ENCODE data around the gene PDGFD.

The PDGFD gene

GRCh38 chr11:103906291-103906867, 257.6 kb downstream of the PDGFD start:
- no peak for DNase-seq

- peak; percentile 12 for DNase-seq
Observed at GRCh38 chr11:103904324-103904667, 259.7 kb downstream of the PDGFD start.

GRCh38 chr11:103903621-103904323, 260.2 kb downstream of the PDGFD start:
- DNase-seq: no peak

GRCh38 chr11:103902994-103903393, 261.0 kb downstream of the PDGFD start:
- peak; percentile 30 for DNase-seq

GRCh38 chr11:103901656-103902055, 262.3 kb downstream of the PDGFD start:
- no peak for DNase-seq

- DNase-seq: no peak
Observed at GRCh38 chr11:103898577-103899336, 265.2 kb downstream of the PDGFD start.

- DNase-seq: no peak
Observed at GRCh38 chr11:103898065-103898464, 265.9 kb downstream of the PDGFD start.

GRCh38 chr11:103897160-103897936, 266.6 kb downstream of the PDGFD start:
- DNase-seq: peak; percentile 37

GRCh38 chr11:103895106-103895505, 268.8 kb downstream of the PDGFD start:
- DNase-seq: no peak

- DNase-seq: no peak
Observed at GRCh38 chr11:103894673-103895072, 269.3 kb downstream of the PDGFD start.

- no peak for DNase-seq
Observed at GRCh38 chr11:103894034-103894433, 269.9 kb downstream of the PDGFD start.

GRCh38 chr11:103893371-103893770, 270.6 kb downstream of the PDGFD start:
- DNase-seq: no peak

- DNase-seq: no peak
Observed at GRCh38 chr11:103892603-103893002, 271.3 kb downstream of the PDGFD start.

GRCh38 chr11:103890654-103891053, 273.3 kb downstream of the PDGFD start:
- DNase-seq: no peak

- no peak for DNase-seq
Observed at GRCh38 chr11:103889679-103890078, 274.3 kb downstream of the PDGFD start.

- DNase-seq: no peak
Observed at GRCh38 chr11:103888541-103888951, 275.4 kb downstream of the PDGFD start.

- DNase-seq: peak; percentile 46
Observed at GRCh38 chr11:103887001-103887658, 276.8 kb downstream of the PDGFD start.

- no peak for DNase-seq
Observed at GRCh38 chr11:103883856-103884255, 280.1 kb downstream of the PDGFD start.

- DNase-seq: no peak
Observed at GRCh38 chr11:103883291-103883690, 280.7 kb downstream of the PDGFD start.

- DNase-seq: no peak
Observed at GRCh38 chr11:103881584-103881983, 282.4 kb downstream of the PDGFD start.

- no peak for DNase-seq
Observed at GRCh38 chr11:103880968-103881367, 283.0 kb downstream of the PDGFD start.

- no peak for DNase-seq
Observed at GRCh38 chr11:103878646-103879045, 285.3 kb downstream of the PDGFD start.

GRCh38 chr11:103877221-103877620, 286.7 kb downstream of the PDGFD start:
- no peak for DNase-seq
